ENCODE data around the gene CDK5. TPM values are rescaled to one million over a fixed set of nuclear protein-coding genes. Genes with fewer than 3 reads are reported as not detected.

The CDK5 gene
- total RNA-seq, 1 donor from 2014 or later, result 17.5 TPM

- no peak overlapping the region for H3K27ac Mint-ChIP-seq
Observed at GRCh38 chr7:151062399-151063211, 4.9 kb upstream of the CDK5 start.

DNA sequence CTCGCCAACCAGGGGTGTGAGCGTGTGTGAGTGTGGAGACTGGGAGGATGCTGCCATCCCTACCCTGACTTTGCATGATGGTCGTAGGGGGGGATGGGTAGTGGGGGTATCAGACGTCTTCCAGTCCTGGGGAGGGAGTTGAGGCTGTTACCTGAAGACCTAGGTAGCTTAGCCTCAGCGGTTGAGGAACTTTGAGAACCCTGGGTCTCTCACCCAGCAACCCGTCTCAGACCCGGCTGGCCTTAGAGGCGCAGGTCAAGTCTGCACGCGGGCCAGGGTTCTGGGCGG, 4.4 kb upstream of the CDK5 start:
- H3K27ac Mint-ChIP-seq, result no peak overlapping the region

More at GRCh38 chr7:151062399-151063211, 4.9 kb upstream of the CDK5 start:
- H3K4me1 Mint-ChIP-seq, result peaks cover 44% of the 10 kb centered on the region
- no peaks in the 10 kb centered on the region for H3K27me3 Mint-ChIP-seq (ENCODE audit: low read depth)
- no peak for DNase-seq (ENCODE audit: low spot score in 2 of 2, unreplicated experiment in 2 of 2)
- TF ChIP-seq CTCF (IDR thresholded peaks at IDR 0.05; ENCODE audit: unreplicated experiment), result no peak
- peak overlapping the region; percentile 26 for H3K4me3 Mint-ChIP-seq
- peaks cover 8% of the 10 kb centered on the region for H3K36me3 Mint-ChIP-seq
- no peaks in the 10 kb centered on the region for H3K9me3 Mint-ChIP-seq

GRCh38 chr7:151061213-151062110, 3.8 kb upstream of the CDK5 start:
- Mint-ChIP-seq H3K36me3 (peaks cover 5% of the 10 kb centered on the region), H3K27ac (peak overlapping the region; percentile 87), H3K4me1 (peaks cover 51% of the 10 kb centered on the region), H3K27me3 (ENCODE audit: low read depth) (no peaks in the 10 kb centered on the region), H3K9me3 (no peaks in the 10 kb centered on the region), H3K4me3 (peak overlapping the region; percentile 84)
- DNase-seq (ENCODE audit: low spot score in 2 of 2, unreplicated experiment in 2 of 2), result no peak
- no peak for TF ChIP-seq CTCF (IDR thresholded peaks at IDR 0.05; ENCODE audit: unreplicated experiment)

More for the DNA sequence above, 4.4 kb upstream of the CDK5 start:
- Mint-ChIP-seq H3K36me3 (peaks cover 5% of the 10 kb centered on the region), H3K27me3 (ENCODE audit: low read depth) (no peaks in the 10 kb centered on the region), H3K9me3 (no peaks in the 10 kb centered on the region), H3K4me1 (peaks cover 45% of the 10 kb centered on the region), H3K4me3 (peak overlapping the region; percentile 84)
- DNase-seq (ENCODE audit: low spot score in 2 of 2, unreplicated experiment in 2 of 2), result no peak
- no peak for TF ChIP-seq CTCF (IDR thresholded peaks at IDR 0.05; ENCODE audit: unreplicated experiment)

DNA sequence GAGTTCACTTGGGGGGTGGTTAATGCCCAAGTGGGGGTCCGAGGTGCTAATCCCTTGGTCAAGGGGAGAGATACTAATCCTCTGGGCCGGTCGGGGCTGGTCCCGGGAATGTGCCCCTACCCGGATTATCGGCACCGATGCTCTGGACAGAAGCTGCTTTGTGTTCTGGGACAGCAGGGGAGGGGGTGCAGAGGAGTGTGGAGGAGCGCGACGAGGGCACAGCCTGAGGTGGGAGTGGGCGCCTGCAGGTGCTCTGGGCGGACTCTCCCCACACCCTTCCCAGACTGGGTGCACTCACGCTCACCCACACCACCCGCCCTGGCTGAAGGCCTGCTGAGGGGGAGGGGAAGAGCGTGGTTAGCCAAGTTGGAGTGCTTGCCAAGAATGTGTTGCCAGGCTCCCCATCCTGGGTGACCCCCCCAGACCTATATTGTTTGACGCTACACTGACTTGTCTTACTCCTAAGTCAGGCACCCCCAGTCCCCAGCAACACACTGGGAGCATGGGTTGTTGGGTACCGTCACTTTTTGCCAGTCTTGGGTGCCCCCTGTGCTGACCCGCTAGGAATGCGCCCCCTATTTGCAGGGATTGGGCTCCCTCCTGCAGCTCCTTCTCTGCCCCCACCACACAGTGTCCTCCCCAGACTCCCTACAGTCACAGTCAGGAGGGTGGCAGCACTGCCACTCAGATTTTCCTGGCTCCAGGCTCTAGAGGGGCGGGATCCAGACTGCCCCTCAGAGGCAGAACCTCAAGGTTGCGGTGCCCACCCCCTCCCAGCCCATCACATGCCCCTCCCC, 2.9 kb upstream of the CDK5 start:
- peaks cover 5% of the 10 kb centered on the region for H3K36me3 Mint-ChIP-seq
- H3K4me1 Mint-ChIP-seq, result peaks cover 54% of the 10 kb centered on the region
- no peak for DNase-seq (ENCODE audit: low spot score in 2 of 2, unreplicated experiment in 2 of 2)
- H3K9me3 Mint-ChIP-seq, result no peaks in the 10 kb centered on the region
- TF ChIP-seq CTCF (IDR thresholded peaks at IDR 0.05; ENCODE audit: unreplicated experiment), result no peak
- peak overlapping the region; percentile 87 for H3K27ac Mint-ChIP-seq
- H3K4me3 Mint-ChIP-seq, result peak overlapping the region; percentile 84
- H3K27me3 Mint-ChIP-seq (ENCODE audit: low read depth), result no peaks in the 10 kb centered on the region

- peak; percentile 20 for TF ChIP-seq CTCF (IDR thresholded peaks at IDR 0.05; ENCODE audit: unreplicated experiment)
- DNase-seq (ENCODE audit: low spot score in 2 of 2, unreplicated experiment in 2 of 2), result no peak
- Mint-ChIP-seq H3K4me1 (peaks cover 54% of the 10 kb centered on the region), H3K27ac (peak overlapping the region; percentile 87), H3K9me3 (no peaks in the 10 kb centered on the region), H3K4me3 (peak overlapping the region; percentile 84), H3K36me3 (no peaks in the 10 kb centered on the region), H3K27me3 (ENCODE audit: low read depth) (no peaks in the 10 kb centered on the region)
Observed at GRCh38 chr7:151060113-151060415, 2.4 kb upstream of the CDK5 start.

Data from mesothelial cell of epicardium (in vitro differentiated cells).